Large intestine (tissue), 12 donors: ENCODE measurements around the gene FAM170B. TPM values are rescaled to one million over a fixed set of nuclear protein-coding genes. Genes with fewer than 3 reads are reported as not detected.

Experiments used
- DNase-seq, 2 donors: peaks; one replicate each; pipeline versions ENCODE4 v3.0.0 to v3.0.0-alpha.2; 2013
- H3K27ac ChIP-seq: one replicate; pipeline ENCODE4 v1.5.1; 2013; ENCODE audit warnings: low read length
- H3K27me3 ChIP-seq: 2 replicates; pipeline ENCODE4 v1.6.1; 2013; ENCODE audit warnings: low read length; ENCODE audit not compliant: control insufficient read depth, insufficient read depth
- H3K36me3 ChIP-seq: 2 replicates; pipeline ENCODE4 v1.6.1; 2013; ENCODE audit warnings: low read length; ENCODE audit not compliant: control insufficient read depth, insufficient read depth
- H3K4me1 ChIP-seq: one replicate; pipeline ENCODE4 v1.6.1; 2013; ENCODE audit warnings: low read length; ENCODE audit not compliant: control insufficient read depth, insufficient read depth
- H3K4me3 ChIP-seq: one replicate; pipeline ENCODE4 v1.5.1; 2013; ENCODE audit warnings: low read length
- H3K9me3 ChIP-seq: one replicate; pipeline ENCODE4 v1.6.1; 2013; ENCODE audit warnings: mild to moderate bottlenecking, low read depth, low read length, moderate library complexity; ENCODE audit not compliant: control insufficient read depth
- WGBS: methylation state at CpG from one replicate; pipeline ENCODE4 v1.1.5; 2013; ENCODE audit warnings: low lambda C conversion rate; ENCODE audit not compliant: insufficient coverage; 5-methylcytosine and 5-hydroxymethylcytosine counted together
- long read RNA-seq, 11 donors: transcript quantifications; one replicate each; lab custom pipeline, GENCODE V29; 2026
- polyA plus RNA-seq: library from polyadenylated mRNA; unstranded; fragments of 120-200 nt; gene quantifications from one replicate; pipeline ENCODE4 v1.2.1, GENCODE V29; 2013

Gene FAM170B
- not detected for polyA plus RNA-seq
- long read RNA-seq, donor 1, result 0 reads
- long read RNA-seq, donor 2, result 0 reads
- long read RNA-seq, donor 3, result 0 reads
- long read RNA-seq, donor 4, result 0 reads
- long read RNA-seq, donor 5, result 0 reads
- long read RNA-seq, donor 6, result 0 reads
- long read RNA-seq, donor 7, result 0 reads
- long read RNA-seq, donor 8, result 0 reads
- long read RNA-seq, donor 9, result 0 reads
- long read RNA-seq, donor 10, result 0 reads
- long read RNA-seq, donor 11, result 0 reads

DNA sequence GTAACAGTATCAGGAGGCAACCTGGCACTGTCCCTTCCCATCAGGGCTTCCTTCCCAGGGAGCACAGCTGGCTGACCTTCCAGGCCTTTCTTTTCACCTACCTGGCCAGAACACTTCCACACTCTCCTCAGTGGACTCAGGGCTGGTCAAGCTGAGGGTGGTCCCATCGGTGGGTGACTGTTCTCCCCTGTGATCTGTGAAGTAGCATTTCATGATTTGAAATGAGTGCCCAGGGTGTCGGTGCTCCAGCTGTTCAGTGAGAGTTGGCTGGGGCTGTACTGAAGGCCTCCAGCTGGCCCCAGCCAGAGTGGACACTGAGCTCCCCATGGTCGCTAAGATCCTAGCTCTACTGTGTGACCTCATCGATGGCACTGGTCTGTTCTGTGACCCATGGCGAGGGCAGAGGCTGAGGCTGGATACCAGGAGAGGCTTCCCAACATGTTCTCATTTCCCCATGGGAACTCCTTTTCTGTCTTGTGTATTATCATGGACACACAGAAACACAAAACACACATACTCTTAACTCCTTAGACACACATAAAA, at the start of gene FAM170B:
FAM170B (minus strand) TSS at position 316 of the 543 bp plus-strand sequence; CDS start at position 213, 103 bp downstream.
- no peaks in the 10 kb centered on the region for H3K4me1 ChIP-seq
- H3K9me3 ChIP-seq, result no peaks in the 10 kb centered on the region
- no peak within 1 kb of the TSS for H3K4me3 ChIP-seq
- peaks cover 2% of the 10 kb centered on the region for H3K27me3 ChIP-seq
- no peak within 1 kb of the TSS for H3K27ac ChIP-seq
- no CpG with 5 or more reads among the region's 5 CpGs for WGBS
- DNase-seq, result no peak
- H3K36me3 ChIP-seq, result no peaks in the 10 kb centered on the region

DNA sequence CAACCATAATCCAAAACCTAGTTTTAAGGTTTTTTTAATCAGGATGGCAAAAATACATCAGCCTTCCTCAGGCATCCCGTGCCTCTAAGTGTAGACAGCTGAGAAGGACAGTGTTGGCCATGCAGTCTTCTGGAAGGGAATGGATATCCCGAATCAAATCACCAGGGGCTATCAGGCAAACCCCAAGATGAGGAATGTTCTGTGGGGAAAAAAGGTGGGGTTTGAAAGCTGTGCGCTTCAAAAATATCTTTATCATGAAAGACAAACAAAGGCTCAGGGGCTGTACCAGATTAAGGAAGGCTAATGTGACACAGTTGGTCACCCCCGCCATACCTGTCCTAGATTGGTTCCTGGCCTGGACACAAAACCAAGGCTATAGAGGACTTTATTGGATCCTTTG, 49.0 kb upstream of the FAM170B start:
- Histone ChIP-seq H3K27ac (no peak overlapping the region), H3K27me3 (no peaks in the 10 kb centered on the region), H3K4me3 (no peak overlapping the region), H3K4me1 (no peaks in the 10 kb centered on the region), H3K36me3 (no peaks in the 10 kb centered on the region), H3K9me3 (no peaks in the 10 kb centered on the region)
- 33% methylated on average over 1 of the region's 4 CpGs for WGBS
- DNase-seq, result no peak

DNA sequence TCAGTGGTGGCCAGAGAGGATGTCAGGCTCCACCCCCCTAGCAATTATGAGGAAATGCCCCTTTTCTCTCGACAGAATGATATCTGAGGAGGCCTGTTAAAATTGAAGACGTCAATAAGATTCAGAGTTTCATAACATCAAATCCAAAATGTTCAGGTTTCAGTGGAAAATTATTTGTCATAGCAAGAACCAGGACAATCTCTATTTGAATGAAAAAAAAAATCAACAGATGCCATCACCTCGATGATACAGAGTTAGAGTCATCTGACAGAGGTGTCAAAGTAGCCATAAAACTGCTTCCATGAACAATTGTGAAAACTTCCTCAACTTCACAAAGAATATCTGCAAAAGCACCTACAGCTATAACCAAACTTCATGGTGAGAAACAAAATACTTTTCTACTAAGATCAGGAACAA, 46.6 kb upstream of the FAM170B start:
- no peaks in the 10 kb centered on the region for H3K27me3 ChIP-seq
- H3K4me3 ChIP-seq, result no peak overlapping the region
- H3K4me1 ChIP-seq, result no peaks in the 10 kb centered on the region
- no peak overlapping the region for H3K27ac ChIP-seq
- no peak for DNase-seq
- WGBS, result no CpG with 5 or more reads among the region's 3 CpGs
- no peaks in the 10 kb centered on the region for H3K9me3 ChIP-seq
- H3K36me3 ChIP-seq, result no peaks in the 10 kb centered on the region

DNA sequence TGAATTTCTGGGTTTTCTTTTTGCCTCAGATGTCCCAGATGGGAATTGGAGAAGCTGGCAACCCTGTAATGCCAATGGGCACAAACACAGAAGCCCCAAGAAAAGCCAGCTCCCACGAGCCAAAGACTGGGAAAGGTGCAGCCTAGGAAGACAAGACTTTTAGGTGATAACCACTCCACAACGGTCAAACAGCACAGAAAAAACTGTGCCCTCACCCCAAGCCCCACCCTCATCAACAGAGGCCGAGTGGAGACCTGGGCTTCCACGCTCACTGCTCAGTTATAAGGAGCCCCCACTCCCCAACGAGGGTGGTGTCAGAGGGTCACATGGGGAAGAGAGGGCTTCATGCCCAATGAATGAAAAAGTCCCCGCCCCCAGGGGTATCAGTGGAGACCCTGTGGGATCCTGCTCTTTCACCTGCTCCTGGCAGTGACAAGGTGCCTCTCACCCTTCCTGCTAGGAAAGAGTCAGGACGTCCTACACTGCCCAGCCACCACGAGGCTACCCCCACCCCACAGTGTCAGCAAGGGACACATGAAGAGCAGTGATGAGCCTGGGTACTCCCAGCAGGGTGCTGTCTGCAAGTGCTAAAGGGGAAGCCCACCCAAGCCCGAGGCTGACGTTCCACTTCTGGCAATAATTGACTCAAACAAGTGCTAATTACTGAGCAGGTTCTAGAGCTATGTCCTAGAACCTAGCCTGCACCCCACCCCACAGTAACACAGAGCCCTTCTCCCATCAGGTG, 46.0 kb upstream of the FAM170B start:
- Histone ChIP-seq H3K4me1 (no peaks in the 10 kb centered on the region), H3K27ac (no peak overlapping the region), H3K9me3 (no peaks in the 10 kb centered on the region), H3K27me3 (no peaks in the 10 kb centered on the region), H3K4me3 (no peak overlapping the region), H3K36me3 (no peaks in the 10 kb centered on the region)
- DNase-seq, result no peak
- no CpG with 5 or more reads among the region's 10 CpGs for WGBS

DNA sequence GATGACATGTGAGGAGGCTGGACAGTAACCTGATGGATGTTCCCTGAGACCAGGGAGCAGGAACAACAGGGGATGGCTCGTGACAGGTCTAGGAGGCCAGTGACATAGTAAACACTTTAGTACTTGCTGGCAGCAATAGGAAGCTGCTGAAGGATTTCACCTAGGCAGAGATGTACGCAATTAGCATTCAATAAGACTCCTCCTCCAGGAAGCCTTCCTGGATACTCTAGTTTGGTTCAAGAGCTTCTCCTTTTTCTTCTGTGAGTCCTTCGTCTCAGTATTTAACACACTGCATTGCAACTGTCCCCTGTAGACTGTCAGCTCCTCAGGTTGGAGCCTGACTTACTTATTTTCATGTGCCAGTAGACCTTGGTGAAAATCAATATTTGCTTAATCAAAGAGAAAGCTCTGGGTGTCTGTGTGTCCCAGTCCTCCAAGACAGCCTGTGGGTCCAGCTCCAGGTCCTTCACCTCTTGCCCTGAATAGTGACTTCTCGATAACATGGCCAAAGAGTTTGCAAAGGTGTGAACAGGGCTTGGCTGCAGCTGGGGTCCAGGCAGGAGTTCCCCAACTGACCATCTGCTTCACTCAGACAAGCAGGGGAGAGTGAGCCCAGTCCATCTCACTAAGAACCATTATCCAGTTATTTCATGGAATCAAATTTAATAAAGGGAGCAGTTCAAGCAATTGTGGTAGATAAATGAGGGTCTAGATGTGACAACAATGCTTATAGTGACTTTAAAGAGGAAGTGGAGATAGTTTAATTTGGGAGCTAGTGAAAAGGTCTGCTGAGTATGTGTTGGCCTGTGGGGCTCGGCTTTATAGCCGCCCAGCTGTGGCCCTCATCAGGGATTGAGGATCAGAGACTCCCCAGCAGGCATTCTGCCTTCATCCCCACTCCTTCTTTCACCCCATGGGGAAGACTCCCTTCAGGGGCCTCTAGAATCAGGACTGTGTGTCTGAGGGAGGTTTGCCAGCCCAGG, 45.0 kb upstream of the FAM170B start:
- H3K27ac ChIP-seq, result no peak overlapping the region
- no peaks in the 10 kb centered on the region for H3K9me3 ChIP-seq
- 100% methylated on average over 1 of the region's 6 CpGs for WGBS
- no peaks in the 10 kb centered on the region for H3K27me3 ChIP-seq
- no peaks in the 10 kb centered on the region for H3K4me1 ChIP-seq
- no peak overlapping the region for H3K4me3 ChIP-seq
- DNase-seq, result no peak
- no peaks in the 10 kb centered on the region for H3K36me3 ChIP-seq

DNA sequence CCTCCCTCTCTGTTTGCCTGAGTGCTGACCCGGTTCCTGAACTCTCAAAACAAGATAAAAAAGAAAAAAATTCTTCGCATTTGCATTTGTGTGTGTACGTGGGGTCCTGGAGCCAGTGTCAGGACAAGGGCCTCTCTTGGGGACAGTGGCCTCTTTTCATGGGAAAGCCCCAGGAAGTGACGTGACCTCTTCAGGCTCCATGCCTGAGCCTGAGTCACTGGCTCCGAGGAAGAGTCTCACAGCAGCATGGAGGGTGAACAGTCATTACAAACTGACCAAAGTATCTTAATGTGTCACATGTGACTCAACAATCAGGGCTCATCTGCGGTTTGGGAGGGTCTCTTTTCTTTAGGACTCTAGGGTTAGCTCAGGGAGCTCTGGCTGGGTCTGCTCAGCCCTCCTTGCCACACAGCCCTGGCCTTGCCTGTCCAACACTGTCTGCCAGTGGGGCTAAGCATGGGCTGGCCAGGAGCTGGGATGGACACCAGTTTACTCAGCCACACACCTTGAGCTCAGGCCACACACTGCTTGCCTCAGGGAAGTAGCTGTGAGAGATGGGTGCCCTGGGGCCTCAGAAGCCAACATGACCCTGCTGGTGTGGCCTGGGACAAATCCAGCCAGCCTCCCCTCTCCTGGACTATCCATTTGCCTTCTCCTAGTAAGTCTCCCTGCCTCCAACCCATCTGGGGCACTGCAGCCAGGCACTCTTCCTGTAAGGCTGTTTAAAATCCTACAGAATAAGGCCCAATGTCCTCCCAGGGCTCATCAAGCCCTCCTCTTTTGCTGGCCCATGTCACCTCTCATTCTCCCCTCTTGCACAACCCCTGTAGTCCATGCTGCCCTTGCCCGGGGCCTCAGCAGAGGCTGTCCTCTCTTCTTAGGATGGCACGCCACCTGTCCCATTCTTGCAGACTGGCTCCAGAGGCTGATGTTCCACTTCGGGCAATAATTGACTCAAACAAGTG, 43.9 kb upstream of the FAM170B start:
- 100% methylated on average over 2 of the region's 9 CpGs for WGBS
- Histone ChIP-seq H3K36me3 (no peaks in the 10 kb centered on the region), H3K4me3 (no peak overlapping the region), H3K27me3 (no peaks in the 10 kb centered on the region), H3K27ac (no peak overlapping the region), H3K4me1 (no peaks in the 10 kb centered on the region), H3K9me3 (no peaks in the 10 kb centered on the region)
- DNase-seq, result peak; percentile 32 to 50

DNA sequence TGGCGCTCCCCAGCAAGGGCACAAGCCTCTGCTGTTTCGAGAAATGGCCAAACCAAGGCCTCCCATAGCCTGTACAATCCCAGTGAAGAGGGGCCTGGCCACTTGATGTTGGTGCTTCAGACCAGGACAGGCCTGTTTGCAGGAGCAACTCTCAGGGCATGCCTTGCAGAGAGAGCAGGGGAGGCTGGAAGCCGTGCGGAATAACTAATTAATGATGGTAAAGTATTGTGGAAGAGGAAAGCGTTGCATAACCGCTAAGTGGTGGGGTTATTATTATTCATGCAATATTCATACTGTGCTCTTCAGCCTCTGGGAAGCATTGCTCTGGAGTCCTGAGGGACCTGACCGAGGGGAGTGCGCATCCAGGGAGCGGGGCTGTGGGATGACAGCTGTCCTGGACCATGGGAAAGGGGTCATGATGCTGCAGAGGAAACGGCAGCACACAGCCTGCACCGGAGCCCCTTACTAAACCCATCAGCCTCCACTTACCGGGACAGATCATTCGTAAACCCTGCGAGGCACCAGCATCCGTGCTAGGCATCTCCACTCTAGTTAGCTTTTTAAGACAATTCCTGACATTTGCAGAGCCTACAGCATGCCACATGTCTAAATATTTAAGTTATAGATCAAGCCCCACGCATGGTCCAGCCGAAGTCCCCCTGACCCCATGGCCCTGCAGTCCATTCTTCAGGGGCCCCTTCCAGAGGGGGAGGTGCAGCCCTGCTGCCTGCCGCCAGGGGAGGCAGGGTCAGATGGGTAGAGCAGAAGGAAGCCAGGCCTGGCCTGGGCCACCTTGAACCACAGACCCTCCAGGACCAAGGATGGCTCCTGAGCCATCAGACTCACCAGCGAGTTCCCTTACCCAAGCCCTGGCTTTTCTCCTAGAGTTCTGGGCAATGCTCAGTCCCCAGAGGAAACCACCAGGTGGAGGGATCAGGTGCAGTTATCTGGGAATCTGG, 42.8 kb upstream of the FAM170B start:
- no peaks in the 10 kb centered on the region for H3K36me3 ChIP-seq
- H3K4me1 ChIP-seq, result no peaks in the 10 kb centered on the region
- H3K4me3 ChIP-seq, result no peak overlapping the region
- no peaks in the 10 kb centered on the region for H3K27me3 ChIP-seq
- WGBS, result no CpG with 5 or more reads among the region's 19 CpGs
- DNase-seq, result no peak
- H3K27ac ChIP-seq, result no peak overlapping the region
- no peaks in the 10 kb centered on the region for H3K9me3 ChIP-seq

DNA sequence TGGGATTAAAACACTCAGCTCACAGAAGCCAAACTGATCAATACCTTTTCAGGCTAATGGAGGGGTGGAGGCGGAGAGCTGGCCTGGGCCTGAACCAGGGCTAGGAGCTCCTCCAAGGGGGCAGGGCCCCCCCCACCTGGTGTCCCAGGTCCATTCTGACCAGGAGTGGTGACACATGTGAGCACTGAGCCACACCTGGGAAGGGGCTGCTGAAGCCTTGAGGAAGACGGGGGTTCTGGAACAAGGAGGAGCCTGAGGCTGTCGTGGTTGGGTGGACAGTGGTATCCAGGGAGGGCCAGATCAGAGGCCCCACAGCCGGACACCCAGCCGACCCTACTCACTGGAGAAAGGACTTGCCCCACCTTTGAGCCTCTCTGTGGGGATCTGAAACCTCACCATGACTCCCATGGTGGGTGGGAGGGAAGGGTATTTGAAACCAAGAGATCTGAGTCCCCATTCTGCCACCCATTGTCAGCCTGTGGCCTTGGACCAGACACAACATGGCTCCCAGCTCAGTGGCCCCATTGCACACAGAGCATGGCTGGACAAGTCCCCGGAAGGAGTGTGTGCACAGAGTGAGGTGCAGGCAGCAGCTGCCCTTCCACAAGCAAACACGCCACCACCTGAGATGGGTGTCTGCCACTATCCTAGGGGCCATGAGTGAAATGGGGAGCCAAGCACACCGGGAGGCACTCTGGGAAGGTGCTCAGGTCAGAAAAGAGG, 41.9 kb upstream of the FAM170B start:
- Histone ChIP-seq H3K36me3 (no peaks in the 10 kb centered on the region), H3K4me3 (no peak overlapping the region), H3K4me1 (no peaks in the 10 kb centered on the region), H3K9me3 (no peaks in the 10 kb centered on the region), H3K27me3 (no peaks in the 10 kb centered on the region), H3K27ac (no peak overlapping the region)
- WGBS, result no CpG with 5 or more reads among the region's 8 CpGs
- no peak for DNase-seq
